Memory B cell (primary cell): ENCODE results near the gene MIAT.

Source experiments
- ATAC-seq: fragments of 150-1000 bp; cut with Tn5 transposase; 2 replicates; pipeline ENCODE4 v1.10.0; 2021; ENCODE audit warnings: low read depth, mild to moderate bottlenecking, moderate library complexity
- DNase-seq, 2 donors: peaks; one replicate each; pipeline ENCODE4 v3.0.0; 2022; ENCODE audit warnings: low spot score in 2 of 2
- H3K27ac Mint-ChIP-seq: one replicate; pipeline ENCODE4 v1.8.0; 2022; ENCODE audit warnings: mild to moderate bottlenecking, moderate library complexity, mixed read lengths
- H3K27me3 Mint-ChIP-seq: one replicate; pipeline ENCODE4 v1.8.0; 2022; ENCODE audit warnings: mixed read lengths
- H3K36me3 Mint-ChIP-seq: one replicate; pipeline ENCODE4 v1.8.0; 2022; ENCODE audit warnings: mild to moderate bottlenecking, mixed read lengths
- H3K4me1 Mint-ChIP-seq: one replicate; pipeline ENCODE4 v1.8.0; 2022; ENCODE audit warnings: mixed read lengths
- H3K4me3 Mint-ChIP-seq: one replicate; pipeline ENCODE4 v1.8.0; 2022; ENCODE audit warnings: mild to moderate bottlenecking, moderate library complexity, mixed read lengths
- H3K9me3 Mint-ChIP-seq: one replicate; pipeline ENCODE4 v1.8.0; 2022; ENCODE audit warnings: mixed read lengths

Gene MIAT

GRCh38 chr22:26708256-26709009 is 51.0 kb downstream of the MIAT start:
- no peak overlapping the region for H3K27ac Mint-ChIP-seq
- peaks cover 25% of the 10 kb centered on the region for H3K4me1 Mint-ChIP-seq
- H3K4me3 Mint-ChIP-seq, result no peak overlapping the region
- no peak for DNase-seq
- H3K9me3 Mint-ChIP-seq, result no peaks in the 10 kb centered on the region
- H3K36me3 Mint-ChIP-seq, result peaks cover 28% of the 10 kb centered on the region
- H3K27me3 Mint-ChIP-seq, result no peaks in the 10 kb centered on the region
- no peak for ATAC-seq

- H3K27me3 Mint-ChIP-seq, result no peaks in the 10 kb centered on the region
- no peaks in the 10 kb centered on the region for H3K9me3 Mint-ChIP-seq
- DNase-seq (no peak), ATAC-seq (no peak)
- no peak overlapping the region for H3K4me3 Mint-ChIP-seq
- H3K4me1 Mint-ChIP-seq, result peaks cover 28% of the 10 kb centered on the region
- H3K36me3 Mint-ChIP-seq, result peaks cover 32% of the 10 kb centered on the region
- peak overlapping the region; percentile 43 for H3K27ac Mint-ChIP-seq
Measured at GRCh38 chr22:26709617-26710390, 52.4 kb downstream of the MIAT start.

GRCh38 chr22:26711205-26711963 is 54.0 kb downstream of the MIAT start:
- peaks cover 18% of the 10 kb centered on the region for H3K4me1 Mint-ChIP-seq
- no peaks in the 10 kb centered on the region for H3K9me3 Mint-ChIP-seq
- H3K4me3 Mint-ChIP-seq, result no peak overlapping the region
- DNase-seq, result no peak
- H3K36me3 Mint-ChIP-seq, result peaks cover 34% of the 10 kb centered on the region
- H3K27ac Mint-ChIP-seq, result peak overlapping the region; percentile 43
- no peak for ATAC-seq
- H3K27me3 Mint-ChIP-seq, result no peaks in the 10 kb centered on the region

- no peaks in the 10 kb centered on the region for H3K9me3 Mint-ChIP-seq
- H3K27me3 Mint-ChIP-seq, result no peaks in the 10 kb centered on the region
- peaks cover 18% of the 10 kb centered on the region for H3K4me1 Mint-ChIP-seq
- peaks cover 36% of the 10 kb centered on the region for H3K36me3 Mint-ChIP-seq
- H3K27ac Mint-ChIP-seq, result no peak overlapping the region
- ATAC-seq (no peak), DNase-seq (no peak)
- H3K4me3 Mint-ChIP-seq, result no peak overlapping the region
Measured at GRCh38 chr22:26712158-26712557, 54.8 kb downstream of the MIAT start.

- no peak overlapping the region for H3K27ac Mint-ChIP-seq
- no peaks in the 10 kb centered on the region for H3K9me3 Mint-ChIP-seq
- no peak for ATAC-seq
- no peaks in the 10 kb centered on the region for H3K27me3 Mint-ChIP-seq
- H3K4me1 Mint-ChIP-seq, result peaks cover 18% of the 10 kb centered on the region
- peaks cover 29% of the 10 kb centered on the region for H3K36me3 Mint-ChIP-seq
- no peak overlapping the region for H3K4me3 Mint-ChIP-seq
- DNase-seq, result no peak
Measured at GRCh38 chr22:26713823-26714449, 56.5 kb downstream of the MIAT start.

GRCh38 chr22:26714971-26715370 is 57.6 kb downstream of the MIAT start:
- ATAC-seq, result no peak

GRCh38 chr22:26715392-26715936 is 58.1 kb downstream of the MIAT start:
- no peak for ATAC-seq
- no peak for DNase-seq
- H3K9me3 Mint-ChIP-seq, result no peaks in the 10 kb centered on the region
- no peak overlapping the region for H3K4me3 Mint-ChIP-seq
- no peaks in the 10 kb centered on the region for H3K27me3 Mint-ChIP-seq
- peaks cover 18% of the 10 kb centered on the region for H3K4me1 Mint-ChIP-seq
- H3K27ac Mint-ChIP-seq, result peak overlapping the region; percentile 42
- H3K36me3 Mint-ChIP-seq, result peaks cover 33% of the 10 kb centered on the region

More at GRCh38 chr22:26714971-26715370, 57.6 kb downstream of the MIAT start:
- no peak for DNase-seq
- peaks cover 18% of the 10 kb centered on the region for H3K4me1 Mint-ChIP-seq
- H3K27ac Mint-ChIP-seq, result peak overlapping the region; percentile 42
- no peaks in the 10 kb centered on the region for H3K27me3 Mint-ChIP-seq
- H3K36me3 Mint-ChIP-seq, result peaks cover 30% of the 10 kb centered on the region
- H3K4me3 Mint-ChIP-seq, result no peak overlapping the region
- H3K9me3 Mint-ChIP-seq, result no peaks in the 10 kb centered on the region

GRCh38 chr22:26718488-26718887 is 61.1 kb downstream of the MIAT start:
- no peak overlapping the region for H3K4me3 Mint-ChIP-seq
- no peaks in the 10 kb centered on the region for H3K27me3 Mint-ChIP-seq
- H3K4me1 Mint-ChIP-seq, result peaks cover 7% of the 10 kb centered on the region
- peaks cover 42% of the 10 kb centered on the region for H3K36me3 Mint-ChIP-seq
- no peaks in the 10 kb centered on the region for H3K9me3 Mint-ChIP-seq
- DNase-seq, result no peak
- ATAC-seq, result no peak
- no peak overlapping the region for H3K27ac Mint-ChIP-seq

- no peaks in the 10 kb centered on the region for H3K9me3 Mint-ChIP-seq
- no peak for ATAC-seq
- DNase-seq, result no peak
- H3K36me3 Mint-ChIP-seq, result peaks cover 45% of the 10 kb centered on the region
- no peak overlapping the region for H3K27ac Mint-ChIP-seq
- no peak overlapping the region for H3K4me3 Mint-ChIP-seq
- peaks cover 10% of the 10 kb centered on the region for H3K4me1 Mint-ChIP-seq
- no peaks in the 10 kb centered on the region for H3K27me3 Mint-ChIP-seq
Measured at GRCh38 chr22:26718905-26719304, 61.5 kb downstream of the MIAT start.

GRCh38 chr22:26722159-26722558 is 64.8 kb downstream of the MIAT start:
- ATAC-seq (no peak), DNase-seq (no peak)
- Mint-ChIP-seq H3K9me3 (peaks cover 4% of the 10 kb centered on the region), H3K36me3 (peaks cover 58% of the 10 kb centered on the region), H3K27ac (no peak overlapping the region), H3K4me1 (peaks cover 8% of the 10 kb centered on the region), H3K4me3 (no peak overlapping the region), H3K27me3 (no peaks in the 10 kb centered on the region)

GRCh38 chr22:26724414-26724813 is 67.0 kb downstream of the MIAT start:
- H3K36me3 Mint-ChIP-seq, result peaks cover 62% of the 10 kb centered on the region
- peaks cover 4% of the 10 kb centered on the region for H3K9me3 Mint-ChIP-seq
- peaks cover 10% of the 10 kb centered on the region for H3K4me1 Mint-ChIP-seq
- ATAC-seq, result no peak
- no peak for DNase-seq
- no peak overlapping the region for H3K27ac Mint-ChIP-seq
- no peak overlapping the region for H3K4me3 Mint-ChIP-seq
- H3K27me3 Mint-ChIP-seq, result no peaks in the 10 kb centered on the region

GRCh38 chr22:26725012-26725676 is 67.8 kb downstream of the MIAT start:
- peaks cover 4% of the 10 kb centered on the region for H3K9me3 Mint-ChIP-seq
- ATAC-seq (no peak), DNase-seq (no peak)
- peaks cover 66% of the 10 kb centered on the region for H3K36me3 Mint-ChIP-seq
- peaks cover 11% of the 10 kb centered on the region for H3K4me1 Mint-ChIP-seq
- no peak overlapping the region for H3K4me3 Mint-ChIP-seq
- no peaks in the 10 kb centered on the region for H3K27me3 Mint-ChIP-seq
- peak overlapping the region; percentile 1 for H3K27ac Mint-ChIP-seq
